Parathyroid adenoma (tissue), 2 donors: ENCODE results near the gene EMP3.

Source experiments
- H2AFZ ChIP-seq: fragments of 300-600 bp; sonication (generic); one replicate; pipeline ENCODE4 v1.7.0; 2017; ENCODE audit warnings: antibody characterized with exemption, mild to moderate bottlenecking
- H3K27ac ChIP-seq: fragments of 300-600 bp; sonication (generic); one replicate; pipeline ENCODE4 v1.7.0; 2017
- H3K27me3 ChIP-seq: fragments of 300-600 bp; sonication (generic); one replicate; pipeline ENCODE4 v1.7.0; 2017; ENCODE audit warnings: low read length; ENCODE audit not compliant: control insufficient read depth, insufficient read depth
- H3K36me3 ChIP-seq: fragments of 300-600 bp; sonication (generic); one replicate; pipeline ENCODE4 v1.7.0; 2017; ENCODE audit warnings: low read length; ENCODE audit not compliant: control insufficient read depth, insufficient read depth
- H3K4me1 ChIP-seq: fragments of 300-600 bp; sonication (generic); one replicate; pipeline ENCODE4 v1.7.0; 2017; ENCODE audit warnings: control low read depth
- H3K4me2 ChIP-seq: fragments of 300-600 bp; sonication (generic); one replicate; pipeline ENCODE4 v1.7.0; 2017; ENCODE audit warnings: low read length
- H3K4me3 ChIP-seq: fragments of 300-600 bp; sonication (generic); one replicate; pipeline ENCODE4 v1.7.0; 2017; ENCODE audit warnings: low read depth, low read length
- H3K79me2 ChIP-seq: fragments of 300-600 bp; sonication (generic); one replicate; pipeline ENCODE4 v1.7.0; 2017; ENCODE audit warnings: control low read depth
- H3K9ac ChIP-seq: fragments of 300-600 bp; sonication (generic); one replicate; pipeline ENCODE4 v1.7.0; 2017; ENCODE audit warnings: mild to moderate bottlenecking
- H3K9me3 ChIP-seq: fragments of 300-600 bp; sonication (generic); one replicate; pipeline ENCODE4 v1.7.0; 2017; ENCODE audit warnings: low read length; ENCODE audit not compliant: control insufficient read depth
- CTCF ChIP-seq: fragments of 300-600 bp; sonication (generic); IDR thresholded peaks from one replicate; pipeline ENCODE4 v1.7.0; 2017; ENCODE audit warnings: antibody characterized with exemption, mild to moderate bottlenecking
- donor health status: primary hyperparathyroidism.

EMP3 gene

GRCh38 chr19:48332662-48333466 lies 7.5 kb downstream of the EMP3 start:
- TF ChIP-seq CTCF: no peak
- Histone ChIP-seq H3K4me1 (peaks cover 18% of the 10 kb centered on the region), H3K9ac (peak overlapping the region; percentile 87), H3K27me3 (no peaks in the 10 kb centered on the region), H3K79me2 (no peaks in the 10 kb centered on the region), H3K4me3 (peak overlapping the region; percentile 79), H3K4me2 (peak overlapping the region; percentile 84), H2AFZ (peak overlapping the region; percentile 76), H3K36me3 (no peaks in the 10 kb centered on the region), H3K9me3 (no peaks in the 10 kb centered on the region), H3K27ac (peak overlapping the region; percentile 99)

DNA sequence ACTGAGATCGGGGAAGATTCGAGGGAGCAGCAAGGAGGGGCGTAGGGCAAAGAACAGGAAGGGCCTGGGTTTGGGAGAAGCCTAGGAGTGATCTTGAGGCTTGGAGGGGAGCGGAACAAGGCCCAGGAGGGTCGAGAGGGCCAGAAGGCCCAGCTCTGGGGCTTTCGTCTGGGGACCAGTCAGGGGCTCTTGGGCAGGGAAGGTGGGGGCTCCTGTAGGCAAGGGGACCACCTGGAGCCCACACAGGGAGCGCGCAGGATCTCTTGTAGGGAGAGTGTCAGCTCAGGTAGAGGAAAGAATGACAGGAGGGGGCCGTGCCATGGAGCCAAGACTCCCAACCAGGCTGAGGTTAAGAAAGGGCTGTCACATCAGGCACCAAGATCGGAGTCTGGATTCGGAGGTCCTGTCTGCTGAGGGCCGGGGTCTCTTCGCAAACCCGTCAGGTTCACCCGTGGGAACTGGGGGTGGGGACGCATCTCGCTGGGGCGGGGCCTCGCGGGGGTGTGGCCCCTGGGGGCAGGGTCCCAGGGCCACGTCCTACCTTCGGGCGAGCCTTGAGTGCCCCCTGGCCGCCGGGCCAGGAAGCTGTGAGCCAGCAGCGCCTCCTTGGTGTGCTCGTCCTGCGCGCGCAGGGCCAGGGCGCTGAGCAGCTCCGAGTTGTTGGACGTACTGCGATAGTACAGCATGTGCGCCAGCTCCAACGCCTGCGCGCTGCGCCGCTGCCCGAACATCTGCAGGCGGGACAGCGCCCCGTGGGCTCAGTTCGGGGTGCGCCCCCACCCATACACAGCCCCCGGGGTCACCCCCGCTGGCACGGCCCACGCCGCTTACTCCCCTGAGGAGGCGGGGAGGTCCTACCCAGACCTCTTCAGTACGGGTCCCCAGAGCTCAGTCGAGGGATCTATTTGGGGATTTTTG lies 8.4 kb downstream of the EMP3 start:
- Histone ChIP-seq H3K27ac (peak overlapping the region; percentile 99), H3K27me3 (no peaks in the 10 kb centered on the region), H3K4me2 (peak overlapping the region; percentile 84), H3K9ac (peak overlapping the region; percentile 87), H3K4me3 (peak overlapping the region; percentile 79), H3K9me3 (no peaks in the 10 kb centered on the region), H3K36me3 (no peaks in the 10 kb centered on the region), H3K79me2 (no peaks in the 10 kb centered on the region), H3K4me1 (peaks cover 18% of the 10 kb centered on the region), H2AFZ (peak overlapping the region; percentile 76)
- peak; percentile 93 for TF ChIP-seq CTCF

- no peaks in the 10 kb centered on the region for H3K9me3 ChIP-seq
- H3K36me3 ChIP-seq: no peaks in the 10 kb centered on the region
- H3K27me3 ChIP-seq: no peaks in the 10 kb centered on the region
- no peak for TF ChIP-seq CTCF
- no peak overlapping the region for H3K9ac ChIP-seq
- H2AFZ ChIP-seq: no peak overlapping the region
- H3K27ac ChIP-seq: no peak overlapping the region
- no peak overlapping the region for H3K4me2 ChIP-seq
- no peaks in the 10 kb centered on the region for H3K79me2 ChIP-seq
- no peak overlapping the region for H3K4me3 ChIP-seq
- H3K4me1 ChIP-seq: no peaks in the 10 kb centered on the region
These were observed 13.0 kb downstream of the EMP3 start for GRCh38 chr19:48338253-48338755.

DNA sequence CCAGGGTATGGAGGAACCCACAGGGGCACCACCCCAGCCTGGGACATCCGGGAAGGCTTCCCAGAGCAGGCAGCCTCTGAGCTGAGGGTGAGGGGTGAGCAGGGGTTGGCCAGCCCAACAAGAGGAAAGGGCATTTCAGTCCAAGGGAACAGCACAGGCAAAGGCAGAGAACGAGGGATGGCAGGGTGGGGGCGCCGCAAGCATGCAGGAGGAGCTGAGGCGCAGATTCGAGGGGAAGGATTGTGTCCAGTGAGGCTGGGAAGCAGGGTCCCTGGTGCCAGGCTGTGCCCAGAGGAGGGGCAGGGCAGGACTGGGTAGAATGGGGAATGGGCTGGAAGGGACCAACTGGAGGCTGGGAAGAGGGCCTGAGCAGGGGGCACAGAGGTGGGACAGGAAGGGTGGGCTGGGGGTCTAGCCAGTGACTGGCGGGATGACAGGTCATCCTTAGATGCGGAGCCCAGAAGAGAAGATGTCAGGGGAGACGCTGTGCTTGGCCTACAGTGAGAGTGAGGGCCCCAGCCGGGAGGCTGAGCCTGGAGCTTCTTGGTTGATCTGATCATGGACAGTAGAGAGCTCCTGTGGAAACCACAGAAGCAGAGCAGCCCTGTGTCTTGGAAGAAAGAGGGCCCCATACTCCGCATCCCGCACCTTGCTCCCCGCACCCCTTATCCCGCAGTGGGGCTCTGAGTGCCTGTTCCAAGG lies 13.6 kb downstream of the EMP3 start:
- Histone ChIP-seq H3K36me3 (no peaks in the 10 kb centered on the region), H3K79me2 (no peaks in the 10 kb centered on the region), H3K27me3 (no peaks in the 10 kb centered on the region), H3K27ac (no peak overlapping the region), H3K4me2 (no peak overlapping the region), H3K4me1 (no peaks in the 10 kb centered on the region), H2AFZ (no peak overlapping the region), H3K9ac (no peak overlapping the region), H3K9me3 (no peaks in the 10 kb centered on the region), H3K4me3 (no peak overlapping the region)
- TF ChIP-seq CTCF: no peak
